Activated B cell treated with CpG ODN at 0.5 μM for 24 hours (primary cell): Measurements from ENCODE around the gene ATP11A. TPM values are rescaled to one million over a fixed set of nuclear protein-coding genes. Genes with fewer than 3 reads are reported as not detected.
"Not testable (repeated sequence)": the region's sequence is repeated elsewhere in the genome, so short reads cannot be mapped to it uniquely, and the experiment has no call there.

Source experiments
- ATAC-seq: fragments of 200-7000 bp; cut with Tn5 transposase; one replicate; pipeline ENCODE4 v1.10.0; 2021; ENCODE audit warnings: low read depth, mild to moderate bottlenecking, moderate library complexity
- CTCF ChIA-PET: fragments of 350-600 bp; sonication (Branson Sonifier 250); formaldehyde crosslinking; loops from one replicate; lab custom pipeline; 2021; ENCODE audit warnings: antibody characterized with exemption; lab: Charles Lee
- POLR2A ChIA-PET: fragments of 350-600 bp; sonication (Branson Sonifier 250); formaldehyde crosslinking; loops from one replicate; lab custom pipeline; 2021; ENCODE audit warnings: antibody characterized with exemption; lab: Charles Lee
- DNase-seq: peaks from one replicate; pipeline ENCODE4 v3.0.0; 2022
- H3K27ac Mint-ChIP-seq: one replicate; pipeline ENCODE4 v1.8.0; 2020; ENCODE audit warnings: mixed read lengths
- H3K27me3 Mint-ChIP-seq: one replicate; pipeline ENCODE4 v1.8.0; 2021; ENCODE audit warnings: mixed read lengths
- H3K36me3 Mint-ChIP-seq: one replicate; pipeline ENCODE4 v1.8.0; 2021; ENCODE audit warnings: low read depth, mixed read lengths
- H3K4me1 Mint-ChIP-seq: one replicate; pipeline ENCODE4 v1.8.0; 2021; ENCODE audit warnings: mixed read lengths
- H3K4me3 Mint-ChIP-seq: one replicate; pipeline ENCODE4 v1.8.0; 2020; ENCODE audit warnings: mild to moderate bottlenecking, mixed read lengths
- H3K9me3 Mint-ChIP-seq: one replicate; pipeline ENCODE4 v1.8.0; 2020; ENCODE audit warnings: mixed read lengths
- intact Hi-C: fragments of 100-400 bp; cut with micrococcal nuclease; formaldehyde crosslinking; loops from one replicate; pipeline ENCODE4 v1.15.1; 2024
- total RNA-seq: library from RNA; stranded (reverse); gene quantifications from 2 replicates; pipeline ENCODE4 v1.2.3, GENCODE V29; 2022
- TF ChIP-seq, protein P1 (sequence below): fragments of 200-600 bp; IDR thresholded peaks from one replicate; pipeline ENCODE4 v1.8.0; 2022; ENCODE audit warnings: antibody characterized with exemption, mild to moderate bottlenecking

The ATP11A gene
- total RNA-seq, 1 donor from 2014 or later = 49.6 TPM

DNA sequence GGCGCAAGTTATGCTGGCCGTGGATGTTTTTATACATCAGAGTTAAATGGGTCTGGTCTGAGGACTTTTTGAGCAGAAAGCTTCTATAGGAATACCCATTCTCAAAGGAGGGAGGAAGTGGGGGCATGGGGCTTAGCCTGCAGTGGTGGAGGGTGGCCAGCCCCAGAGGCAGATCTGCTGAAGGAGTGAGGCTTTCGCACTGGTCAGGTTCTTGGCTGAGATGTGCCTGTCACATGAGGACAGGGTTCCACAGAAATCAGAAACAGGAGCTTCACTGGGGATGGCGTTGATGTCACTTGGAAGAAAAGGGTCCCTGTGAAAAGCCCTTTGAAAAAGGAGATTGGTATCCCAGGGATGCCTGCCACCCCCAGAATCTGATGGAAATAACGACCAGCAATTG, 178.5 kb downstream of the ATP11A start:
- no peaks in the 10 kb centered on the region for H3K27me3 Mint-ChIP-seq
- TF ChIP-seq, protein P1, sequence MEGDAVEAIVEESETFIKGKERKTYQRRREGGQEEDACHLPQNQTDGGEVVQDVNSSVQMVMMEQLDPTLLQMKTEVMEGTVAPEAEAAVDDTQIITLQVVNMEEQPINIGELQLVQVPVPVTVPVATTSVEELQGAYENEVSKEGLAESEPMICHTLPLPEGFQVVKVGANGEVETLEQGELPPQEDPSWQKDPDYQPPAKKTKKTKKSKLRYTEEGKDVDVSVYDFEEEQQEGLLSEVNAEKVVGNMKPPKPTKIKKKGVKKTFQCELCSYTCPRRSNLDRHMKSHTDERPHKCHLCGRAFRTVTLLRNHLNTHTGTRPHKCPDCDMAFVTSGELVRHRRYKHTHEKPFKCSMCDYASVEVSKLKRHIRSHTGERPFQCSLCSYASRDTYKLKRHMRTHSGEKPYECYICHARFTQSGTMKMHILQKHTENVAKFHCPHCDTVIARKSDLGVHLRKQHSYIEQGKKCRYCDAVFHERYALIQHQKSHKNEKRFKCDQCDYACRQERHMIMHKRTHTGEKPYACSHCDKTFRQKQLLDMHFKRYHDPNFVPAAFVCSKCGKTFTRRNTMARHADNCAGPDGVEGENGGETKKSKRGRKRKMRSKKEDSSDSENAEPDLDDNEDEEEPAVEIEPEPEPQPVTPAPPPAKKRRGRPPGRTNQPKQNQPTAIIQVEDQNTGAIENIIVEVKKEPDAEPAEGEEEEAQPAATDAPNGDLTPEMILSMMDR = no peak
- DNase-seq (no peak), ATAC-seq (no peak)
- H3K4me1 Mint-ChIP-seq = peaks cover 20% of the 10 kb centered on the region
- peaks cover 11% of the 10 kb centered on the region for H3K36me3 Mint-ChIP-seq
- CTCF ChIA-PET = no interaction called here
- H3K4me3 Mint-ChIP-seq = no peak overlapping the region
- H3K9me3 Mint-ChIP-seq = no peaks in the 10 kb centered on the region
- intact Hi-C loops = no loop called here
- H3K27ac Mint-ChIP-seq = no peak overlapping the region
- POLR2A ChIA-PET = no interaction called here

GRCh38 chr13:112869202-112870050, 179.6 kb downstream of the ATP11A start:
- Mint-ChIP-seq H3K4me1 (peaks cover 29% of the 10 kb centered on the region), H3K4me3 (no peak overlapping the region), H3K27me3 (no peaks in the 10 kb centered on the region), H3K36me3 (peaks cover 11% of the 10 kb centered on the region), H3K9me3 (no peaks in the 10 kb centered on the region), H3K27ac (no peak overlapping the region)
- TF ChIP-seq, protein P1 = no peak
- ChIA-PET CTCF (no interaction called here), POLR2A (no interaction called here)
- intact Hi-C loops = loop anchor here (5.0 kb wide), 2 partner anchors 67 to 1397 kb away; no protein-coding TSS in a partner anchor
- ATAC-seq (no peak), DNase-seq (no peak)

DNA sequence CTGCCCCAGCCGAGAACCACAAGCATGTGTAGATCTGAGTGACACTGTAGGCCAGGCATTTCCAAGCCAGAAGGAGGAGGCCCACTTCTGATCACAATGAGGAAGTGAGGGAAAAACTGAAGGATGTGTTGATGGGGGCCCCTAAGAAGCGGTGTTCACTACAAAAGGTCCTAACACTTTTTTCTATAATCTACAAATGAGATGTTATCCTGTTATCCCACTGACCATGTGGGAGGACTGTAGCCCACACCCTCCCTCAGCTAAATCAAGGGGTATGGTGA, 180.2 kb downstream of the ATP11A start:
- POLR2A ChIA-PET = no interaction called here
- Mint-ChIP-seq H3K9me3 (no peaks in the 10 kb centered on the region), H3K4me1 (peaks cover 33% of the 10 kb centered on the region), H3K36me3 (peaks cover 11% of the 10 kb centered on the region), H3K27me3 (no peaks in the 10 kb centered on the region), H3K4me3 (no peak overlapping the region), H3K27ac (no peak overlapping the region)
- TF ChIP-seq, protein P1 = no peak
- CTCF ChIA-PET = no interaction called here
- DNase-seq = no peak
- intact Hi-C loops = loop anchor here (5.0 kb wide), 2 partner anchors 68 to 1398 kb away; no protein-coding TSS in a partner anchor
- no peak for ATAC-seq

DNA sequence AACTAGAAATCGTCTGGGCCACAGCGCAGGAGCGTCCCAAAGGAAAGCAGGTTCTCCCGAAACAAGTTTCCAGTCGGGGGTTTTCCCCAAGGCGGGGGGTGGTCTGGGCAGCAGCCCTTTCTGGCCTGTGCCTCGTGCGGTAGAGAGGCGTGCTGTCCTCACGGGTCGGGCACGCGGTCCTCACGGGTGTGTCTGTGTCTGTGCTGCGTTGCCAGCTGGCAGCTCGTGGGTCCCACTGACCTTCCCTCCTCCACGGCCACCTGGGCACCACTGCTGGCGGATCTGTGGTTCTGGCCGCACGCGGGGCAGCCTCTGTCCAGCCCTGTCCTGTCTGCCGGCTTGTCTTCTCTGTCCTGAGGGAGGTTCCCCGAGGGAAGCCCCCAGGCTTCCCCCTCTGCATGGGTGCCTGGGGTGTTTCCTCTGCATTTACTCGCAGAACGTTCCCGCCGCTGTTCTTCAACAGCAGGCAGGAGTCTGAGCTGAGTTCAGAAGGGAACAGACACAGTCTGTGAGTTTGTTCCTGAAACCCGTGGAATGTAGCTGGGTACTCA, 181.0 kb downstream of the ATP11A start:
- Mint-ChIP-seq H3K4me3 (no peak overlapping the region), H3K9me3 (no peaks in the 10 kb centered on the region), H3K27me3 (no peaks in the 10 kb centered on the region), H3K27ac (no peak overlapping the region), H3K4me1 (peaks cover 36% of the 10 kb centered on the region), H3K36me3 (peaks cover 12% of the 10 kb centered on the region)
- CTCF ChIA-PET = no interaction called here
- POLR2A ChIA-PET = no interaction called here
- ATAC-seq (no peak), DNase-seq (no peak)
- intact Hi-C loops = loop anchor here (5.0 kb wide), 2 partner anchors 69 to 1399 kb away; no protein-coding TSS in a partner anchor
- TF ChIP-seq, protein P1 = no peak

DNA sequence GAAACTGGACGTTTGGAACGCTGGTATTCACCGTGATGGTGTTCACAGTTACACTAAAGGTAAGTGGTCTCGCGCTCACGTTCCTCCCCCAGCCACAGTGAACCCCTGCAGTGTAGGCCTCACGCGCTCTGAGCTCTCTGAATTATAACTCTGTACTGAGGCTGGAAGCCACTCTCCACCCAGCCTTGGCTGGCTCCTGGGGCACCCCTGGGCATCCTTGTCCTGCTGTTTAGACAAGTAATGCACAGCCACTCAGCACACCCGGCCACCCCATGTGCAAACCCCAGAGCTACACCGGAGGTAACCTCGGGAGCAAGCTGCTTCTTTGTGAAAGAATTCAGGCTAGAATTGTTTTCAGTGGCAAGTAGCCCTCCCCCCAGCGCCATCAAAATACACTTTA, 181.9 kb downstream of the ATP11A start:
- POLR2A ChIA-PET = no interaction called here
- H3K27ac Mint-ChIP-seq = no peak overlapping the region
- DNase-seq (no peak), ATAC-seq (no peak)
- no peaks in the 10 kb centered on the region for H3K27me3 Mint-ChIP-seq
- TF ChIP-seq, protein P1 = no peak
- CTCF ChIA-PET = no interaction called here
- H3K4me3 Mint-ChIP-seq = no peak overlapping the region
- no peaks in the 10 kb centered on the region for H3K9me3 Mint-ChIP-seq
- H3K36me3 Mint-ChIP-seq = peaks cover 12% of the 10 kb centered on the region
- intact Hi-C loops = loop anchor here (2.0 to 5.0 kb wide), 3 partner anchors 69 to 1399 kb away; partner anchors contain the start of gene ATP11A
- peaks cover 36% of the 10 kb centered on the region for H3K4me1 Mint-ChIP-seq

GRCh38 chr13:112872657-112873631, 183.1 kb downstream of the ATP11A start:
- CTCF ChIA-PET = interaction anchor here (1.4 to 2.6 kb wide), 7 partner anchors 12 to 267 kb away, joined by 4 to 52 read pairs (median 4); no protein-coding TSS in a partner anchor
- not testable (repeated sequence) for H3K9me3 Mint-ChIP-seq
- intact Hi-C loops = loop anchor here (1.0 to 5.0 kb wide), 5 partner anchors 21 to 1401 kb away; partner anchors contain the start of gene ATP11A

More at GRCh38 chr13:112872657-112873631, 183.1 kb downstream of the ATP11A start:
- not testable (repeated sequence) for H3K27me3 Mint-ChIP-seq
- DNase-seq = peak; percentile 29
- Mint-ChIP-seq H3K36me3 (peaks cover 12% of the 10 kb centered on the region), H3K4me1 (peaks cover 36% of the 10 kb centered on the region), H3K27ac (peak overlapping the region; percentile 95), H3K4me3 (peak overlapping the region; percentile 79)
- ATAC-seq = peak; percentile 55
- POLR2A ChIA-PET = interaction anchor here (0.5 to 2.1 kb wide), 7 partner anchors 13 to 1668 kb away, joined by 3 to 8 read pairs (median 3); partner anchors contain the start of gene PCID2
